Activated naive CD4-positive, alpha-beta T cell treated with anti-CD3 and anti-CD28 coated beads for 36 hours (primary cell): ENCODE results near the gene TRAIP. TPM values are rescaled to one million over a fixed set of nuclear protein-coding genes. Genes with fewer than 3 reads are reported as not detected.
"Not testable (repeated sequence)": the region's sequence is repeated elsewhere in the genome, so short reads cannot be mapped to it uniquely, and the experiment has no call there.

Experiments
- CTCF ChIA-PET: fragments of 350-600 bp; sonication (Branson Sonifier 250); formaldehyde crosslinking; loops from one replicate; lab custom pipeline; 2021; ENCODE audit warnings: antibody characterized with exemption; lab: Charles Lee
- DNase-seq: peaks from one replicate; pipeline ENCODE4 v3.0.0-alpha.2; 2020
- H3K27ac Mint-ChIP-seq: one replicate; pipeline ENCODE4 v1.8.0; 2021; ENCODE audit warnings: mild to moderate bottlenecking, mixed read lengths
- H3K27me3 Mint-ChIP-seq: one replicate; pipeline ENCODE4 v1.8.0; 2021; ENCODE audit warnings: low read depth, mixed read lengths
- H3K36me3 Mint-ChIP-seq: one replicate; pipeline ENCODE4 v1.8.0; 2021; ENCODE audit warnings: low read depth, mixed read lengths
- H3K4me1 Mint-ChIP-seq: one replicate; pipeline ENCODE4 v1.8.0; 2021; ENCODE audit warnings: low read depth, mixed read lengths
- H3K4me3 Mint-ChIP-seq: one replicate; pipeline ENCODE4 v1.8.0; 2021; ENCODE audit warnings: mild to moderate bottlenecking, moderate library complexity, mixed read lengths
- H3K9me3 Mint-ChIP-seq: one replicate; pipeline ENCODE4 v1.8.0; 2021; ENCODE audit warnings: mixed read lengths
- intact Hi-C: fragments of 100-400 bp; cut with micrococcal nuclease; formaldehyde crosslinking; loops from one replicate; pipeline ENCODE4 v1.15.1; 2023
- total RNA-seq, 2 experiments: library from RNA; stranded (reverse); gene quantifications; one replicate each; pipeline ENCODE4 v1.2.3, GENCODE V29; 2021

TRAIP gene
- total RNA-seq, 2 experiments from 2014 or later = 21.5 to 25.7 TPM

DNA sequence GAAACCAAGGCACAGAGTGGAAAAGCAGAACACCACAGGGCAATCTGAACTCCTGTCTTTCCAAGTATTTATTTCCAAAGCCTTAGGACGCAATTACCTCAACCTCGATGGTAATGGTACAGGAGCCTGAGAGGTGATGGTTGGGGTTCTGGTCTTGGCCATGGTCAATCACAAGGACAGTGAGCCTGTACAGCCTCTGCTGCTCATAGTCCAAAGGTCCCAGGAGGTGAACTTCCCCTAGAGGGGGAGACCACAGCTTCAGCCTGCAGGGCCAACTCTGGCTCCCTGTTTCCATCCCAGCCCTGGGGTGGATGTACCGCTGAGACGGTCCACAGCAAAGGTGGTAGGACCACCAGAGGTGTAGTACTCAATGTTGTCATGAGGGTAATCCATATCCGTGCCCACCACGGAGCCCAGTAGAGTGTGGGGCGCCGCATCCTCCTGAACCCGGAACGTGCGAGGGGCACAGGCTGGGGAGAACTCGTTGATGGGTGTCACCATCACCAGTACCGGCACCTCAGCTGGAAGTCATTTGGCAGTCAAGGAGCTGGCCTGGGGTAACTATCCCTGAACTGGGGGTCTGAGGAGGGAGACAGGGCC, 62.8 kb downstream of the TRAIP start:
- DNase-seq = no peak
- H3K27ac Mint-ChIP-seq = no peak overlapping the region
- no peaks in the 10 kb centered on the region for H3K36me3 Mint-ChIP-seq
- no peak overlapping the region for H3K4me3 Mint-ChIP-seq
- no peaks in the 10 kb centered on the region for H3K27me3 Mint-ChIP-seq
- CTCF ChIA-PET = interaction anchor here (2.4 kb wide), 1 partner anchor 8 kb away, joined by 8 read pairs; no protein-coding TSS in a partner anchor
- intact Hi-C loops = no loop called here
- H3K4me1 Mint-ChIP-seq = peaks cover 4% of the 10 kb centered on the region
- no peaks in the 10 kb centered on the region for H3K9me3 Mint-ChIP-seq

DNA sequence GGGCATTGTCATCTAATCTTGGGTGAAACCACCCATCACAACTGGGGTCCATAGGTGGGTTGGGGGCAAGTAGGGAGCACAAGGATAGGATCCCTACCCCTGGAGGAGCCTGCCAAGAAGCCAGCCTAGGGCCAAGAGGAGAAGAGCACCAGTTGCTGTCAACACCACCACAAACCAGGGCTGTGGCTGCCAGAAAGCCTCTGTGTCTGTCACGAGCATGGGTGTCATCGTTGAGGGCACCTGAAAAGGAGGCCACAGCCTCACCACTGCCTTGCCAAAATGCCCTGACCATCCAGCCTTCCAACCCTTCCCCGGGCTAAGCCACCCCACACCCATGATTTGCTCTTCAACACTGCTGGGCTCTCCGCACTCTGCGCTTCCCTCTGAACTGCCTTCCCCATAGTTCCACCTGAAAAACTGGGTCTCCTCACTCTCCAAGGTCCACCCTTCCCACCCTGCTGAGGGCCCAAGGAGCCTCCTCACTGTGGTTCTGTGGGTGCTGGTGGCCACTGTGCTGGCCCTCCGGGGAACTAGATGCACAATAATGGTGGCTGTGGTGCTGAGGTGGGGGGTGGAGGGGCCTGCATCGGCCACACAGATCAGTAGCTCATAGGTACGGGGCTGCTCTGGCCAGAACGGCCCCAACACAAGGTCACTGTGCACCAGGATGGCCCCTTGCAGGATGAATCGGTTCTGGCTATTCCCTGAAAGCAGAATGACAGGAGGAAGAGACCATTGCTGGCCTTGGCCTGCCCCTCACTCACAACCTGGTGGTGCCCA, 63.8 kb downstream of the TRAIP start:
- peaks cover 4% of the 10 kb centered on the region for H3K4me1 Mint-ChIP-seq
- H3K27me3 Mint-ChIP-seq = no peaks in the 10 kb centered on the region
- H3K9me3 Mint-ChIP-seq = no peaks in the 10 kb centered on the region
- DNase-seq = no peak
- CTCF ChIA-PET = interaction anchor here (2.4 kb wide), 1 partner anchor 9 kb away, joined by 8 read pairs; no protein-coding TSS in a partner anchor
- H3K4me3 Mint-ChIP-seq = no peak overlapping the region
- intact Hi-C loops = no loop called here
- no peaks in the 10 kb centered on the region for H3K36me3 Mint-ChIP-seq
- H3K27ac Mint-ChIP-seq = no peak overlapping the region

DNA sequence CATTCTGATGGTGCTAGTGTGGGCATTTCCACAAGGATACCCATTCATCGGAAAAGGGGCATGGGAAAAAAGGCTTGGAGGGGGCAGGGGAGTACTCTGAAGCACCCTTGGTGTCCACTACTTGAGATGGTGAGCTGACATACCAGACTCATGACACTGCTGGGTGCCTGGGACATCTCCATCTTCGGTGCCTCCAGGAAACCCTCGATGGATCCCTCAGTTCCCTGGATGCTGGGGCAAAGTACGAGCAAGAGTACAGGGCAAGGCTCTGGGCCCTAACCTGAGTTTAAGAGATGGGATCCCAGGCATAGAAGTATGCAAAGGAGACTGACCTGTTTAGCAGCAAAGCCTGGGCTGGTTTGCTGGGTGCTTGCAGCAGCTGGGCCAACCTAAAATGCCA, 64.8 kb downstream of the TRAIP start:
- Mint-ChIP-seq H3K9me3 (no peaks in the 10 kb centered on the region), H3K36me3 (no peaks in the 10 kb centered on the region), H3K27me3 (no peaks in the 10 kb centered on the region), H3K4me3 (no peak overlapping the region), H3K27ac (no peak overlapping the region), H3K4me1 (peaks cover 9% of the 10 kb centered on the region)
- DNase-seq = no peak
- intact Hi-C loops = no loop called here
- CTCF ChIA-PET = no interaction called here

DNA sequence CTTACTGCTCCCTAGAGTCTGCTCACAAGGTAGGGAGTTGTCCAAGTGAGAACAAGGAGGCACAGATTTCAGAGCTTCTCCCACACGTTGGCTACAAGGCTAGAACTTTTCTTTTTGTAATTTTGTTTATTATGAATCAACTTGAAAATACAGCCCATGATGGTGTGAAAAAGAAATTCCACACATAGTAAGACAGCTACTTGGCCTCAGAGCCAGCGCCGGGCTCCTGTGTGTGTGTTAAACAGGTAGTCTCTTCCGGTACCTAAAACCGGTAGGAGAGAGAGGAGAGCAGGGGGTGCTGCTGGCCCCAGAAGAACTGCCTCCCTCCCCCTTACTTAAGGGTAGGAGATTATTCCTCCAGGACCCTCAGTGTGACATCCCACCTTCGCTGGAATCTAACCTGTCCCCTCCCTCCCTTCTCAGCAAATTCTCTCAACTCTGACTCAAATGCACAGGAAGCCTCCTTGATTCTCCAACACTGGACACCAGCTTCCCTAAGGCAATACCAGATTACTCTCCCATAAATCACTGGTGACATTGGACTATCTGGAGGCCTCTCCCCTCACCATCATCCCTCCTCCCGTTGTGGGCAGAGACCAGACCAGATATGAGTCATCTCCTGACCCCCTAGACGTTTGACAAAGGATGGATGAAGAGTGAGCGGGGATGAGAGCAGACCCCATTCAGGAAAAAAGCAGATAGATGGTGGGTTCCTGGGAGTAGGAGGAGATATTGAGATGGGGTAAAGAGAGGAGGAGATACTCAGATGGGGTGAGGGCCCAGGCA, 65.5 kb downstream of the TRAIP start:
- intact Hi-C loops = no loop called here
- DNase-seq = no peak
- no peaks in the 10 kb centered on the region for H3K27me3 Mint-ChIP-seq
- peaks cover 10% of the 10 kb centered on the region for H3K4me1 Mint-ChIP-seq
- no peaks in the 10 kb centered on the region for H3K36me3 Mint-ChIP-seq
- H3K4me3 Mint-ChIP-seq = no peak overlapping the region
- CTCF ChIA-PET = interaction anchor here (0.6 to 0.7 kb wide), 2 partner anchors 16 to 49 kb away, joined by 4 read pairs; no protein-coding TSS in a partner anchor
- H3K27ac Mint-ChIP-seq = no peak overlapping the region
- H3K9me3 Mint-ChIP-seq = no peaks in the 10 kb centered on the region

DNA sequence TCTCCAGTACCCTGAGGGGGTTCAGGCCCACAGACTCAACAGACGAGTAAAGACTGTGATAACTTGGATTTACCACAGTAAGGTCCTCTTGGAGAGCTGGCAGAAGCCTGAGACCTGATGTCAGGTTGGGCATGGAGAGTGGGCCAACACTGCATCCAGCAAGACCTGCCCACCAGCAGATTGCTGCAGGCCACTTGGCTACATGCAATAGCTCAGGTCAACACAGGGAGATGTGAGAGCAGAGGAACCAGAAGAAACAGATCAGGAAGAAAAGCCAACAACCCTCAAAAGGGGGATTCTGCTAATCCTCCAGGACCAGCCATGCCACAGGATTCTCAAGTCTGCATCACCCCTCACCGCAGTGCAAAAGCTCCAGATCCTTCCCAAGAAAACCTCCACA, 68.3 kb downstream of the TRAIP start:
- intact Hi-C loops = loop anchor here (5.0 kb wide), 1 partner anchor 766 kb away; the partner anchor contains the start of gene NDUFAF3
- Mint-ChIP-seq H3K4me1 (peaks cover 23% of the 10 kb centered on the region), H3K27me3 (no peaks in the 10 kb centered on the region), H3K9me3 (no peaks in the 10 kb centered on the region), H3K36me3 (peaks cover 11% of the 10 kb centered on the region), H3K4me3 (no peak overlapping the region), H3K27ac (no peak overlapping the region)
- CTCF ChIA-PET = interaction anchor here (1.2 to 2.9 kb wide), 3 partner anchors 14 to 52 kb away, joined by 5 to 17 read pairs (median 6); no protein-coding TSS in a partner anchor
- no peak for DNase-seq

DNA sequence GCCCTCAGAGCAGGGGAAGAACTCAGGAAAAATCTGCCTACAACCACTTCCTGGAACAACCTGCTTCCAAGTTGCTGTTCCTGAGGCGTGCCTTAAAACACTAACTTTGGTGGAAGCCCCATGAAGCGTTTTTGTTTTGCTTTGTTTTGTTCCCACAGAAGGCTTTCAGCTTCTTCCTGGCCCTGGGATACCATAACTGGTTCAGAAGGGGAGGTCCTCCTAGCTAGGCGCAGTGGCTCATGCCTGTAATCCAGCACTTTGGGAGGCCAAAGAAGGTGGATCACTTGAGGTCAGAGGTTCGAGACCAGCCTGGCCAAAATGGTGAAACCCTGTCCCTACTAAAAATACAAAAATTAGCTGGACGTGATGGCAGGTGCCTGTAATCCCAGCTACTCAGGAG, 68.8 kb downstream of the TRAIP start:
- CTCF ChIA-PET = interaction anchor here (1.2 to 2.9 kb wide), 4 partner anchors 15 to 247 kb away, joined by 3 to 17 read pairs (median 6); no protein-coding TSS in a partner anchor
- Mint-ChIP-seq H3K27me3 (no peaks in the 10 kb centered on the region), H3K9me3 (no peaks in the 10 kb centered on the region), H3K4me1 (peaks cover 23% of the 10 kb centered on the region), H3K4me3 (peak overlapping the region; percentile 83), H3K36me3 (peaks cover 11% of the 10 kb centered on the region), H3K27ac (no peak overlapping the region)
- intact Hi-C loops = loop anchor here (5.0 kb wide), 1 partner anchor 765 kb away; the partner anchor contains the start of gene NDUFAF3
- no peak for DNase-seq

DNA sequence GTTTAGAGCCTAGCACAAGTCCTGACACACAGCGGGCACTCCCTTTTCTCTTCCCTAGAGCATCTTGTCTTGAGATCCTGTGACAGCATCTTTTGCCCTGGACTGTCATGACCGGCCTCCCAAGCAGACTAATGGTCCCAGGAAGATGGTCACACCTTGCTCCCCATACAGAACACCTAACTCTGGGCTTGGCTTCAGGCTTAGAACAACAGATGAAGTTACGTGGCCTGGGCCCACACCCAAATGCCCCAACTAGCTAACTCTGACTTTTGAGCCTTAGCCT, 69.2 kb downstream of the TRAIP start:
- H3K27ac Mint-ChIP-seq = peak overlapping the region; percentile 86
- H3K27me3 Mint-ChIP-seq = no peaks in the 10 kb centered on the region
- H3K4me1 Mint-ChIP-seq = peaks cover 27% of the 10 kb centered on the region
- H3K9me3 Mint-ChIP-seq = no peaks in the 10 kb centered on the region
- intact Hi-C loops = loop anchor here (5.0 kb wide), 1 partner anchor 765 kb away; the partner anchor contains the start of gene NDUFAF3
- H3K4me3 Mint-ChIP-seq = peak overlapping the region; percentile 83
- CTCF ChIA-PET = interaction anchor here (1.2 to 2.9 kb wide), 4 partner anchors 14 to 247 kb away, joined by 3 to 17 read pairs (median 6); no protein-coding TSS in a partner anchor
- DNase-seq = no peak
- H3K36me3 Mint-ChIP-seq = peaks cover 14% of the 10 kb centered on the region

DNA sequence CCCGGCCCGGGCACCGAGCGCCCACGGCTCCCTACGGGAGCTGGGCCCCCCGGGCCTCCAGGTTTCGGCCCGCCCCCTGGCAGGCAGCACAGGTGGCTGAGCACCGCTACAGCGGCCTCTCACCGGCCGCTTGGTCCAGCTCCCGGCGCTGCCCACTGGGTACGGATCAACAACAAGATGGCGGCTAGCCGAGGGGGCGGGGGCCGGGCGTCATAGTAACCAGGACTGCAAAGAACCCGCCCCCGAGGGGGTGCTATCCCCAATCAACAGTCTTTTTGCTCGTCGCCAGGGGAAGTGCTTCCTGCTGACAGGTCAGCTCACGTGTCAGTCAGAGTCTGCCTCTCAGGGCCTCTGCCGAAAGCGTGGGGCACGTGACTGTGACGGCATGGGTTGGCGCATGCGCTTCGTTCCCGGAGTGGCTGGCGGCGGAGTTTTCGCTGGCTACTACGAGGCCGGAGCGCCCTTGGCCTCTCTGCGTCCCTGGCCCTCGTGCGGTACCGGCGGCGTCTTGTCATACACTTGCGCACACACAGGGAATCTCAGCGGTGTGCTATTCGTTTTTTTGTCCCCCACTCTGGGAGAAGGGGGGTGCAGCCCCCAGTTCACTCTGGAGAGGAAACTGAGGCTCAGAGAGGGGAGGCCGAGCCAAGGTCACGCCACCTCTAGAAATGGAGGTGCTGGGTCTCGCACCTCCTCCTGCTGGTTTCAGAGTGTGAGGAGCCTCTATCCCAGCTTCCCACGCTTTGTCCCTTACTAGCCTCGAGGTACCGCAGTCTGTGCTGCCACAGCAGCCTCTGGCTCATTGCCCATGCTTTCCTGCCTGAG, 69.8 kb downstream of the TRAIP start, which contains the start of gene IP6K1:
TSS of gene IP6K1 (minus strand) at position 186 of the 825 bp plus-strand sequence. CDS start 38,502 bp downstream, outside the sequence.
- peak within 1 kb of the TSS; percentile 86 for H3K27ac Mint-ChIP-seq
- peaks cover 28% of the 10 kb centered on the region for H3K4me1 Mint-ChIP-seq
- H3K36me3 Mint-ChIP-seq = peaks cover 14% of the 10 kb centered on the region
- intact Hi-C loops = loop anchor here (1.0 to 5.0 kb wide), 7 partner anchors 27 to 764 kb away; partner anchors contain the start of genes AMIGO3, APEH, IFRD2 and NDUFAF3
- H3K27me3 Mint-ChIP-seq = no peaks in the 10 kb centered on the region
- peak; percentile 100 for DNase-seq
- H3K4me3 Mint-ChIP-seq = peak within 1 kb of the TSS; percentile 83
- CTCF ChIA-PET = interaction anchor here (1.2 to 2.9 kb wide), 4 partner anchors 14 to 246 kb away, joined by 3 to 17 read pairs (median 4); no protein-coding TSS in a partner anchor
- no peaks in the 10 kb centered on the region for H3K9me3 Mint-ChIP-seq

DNA sequence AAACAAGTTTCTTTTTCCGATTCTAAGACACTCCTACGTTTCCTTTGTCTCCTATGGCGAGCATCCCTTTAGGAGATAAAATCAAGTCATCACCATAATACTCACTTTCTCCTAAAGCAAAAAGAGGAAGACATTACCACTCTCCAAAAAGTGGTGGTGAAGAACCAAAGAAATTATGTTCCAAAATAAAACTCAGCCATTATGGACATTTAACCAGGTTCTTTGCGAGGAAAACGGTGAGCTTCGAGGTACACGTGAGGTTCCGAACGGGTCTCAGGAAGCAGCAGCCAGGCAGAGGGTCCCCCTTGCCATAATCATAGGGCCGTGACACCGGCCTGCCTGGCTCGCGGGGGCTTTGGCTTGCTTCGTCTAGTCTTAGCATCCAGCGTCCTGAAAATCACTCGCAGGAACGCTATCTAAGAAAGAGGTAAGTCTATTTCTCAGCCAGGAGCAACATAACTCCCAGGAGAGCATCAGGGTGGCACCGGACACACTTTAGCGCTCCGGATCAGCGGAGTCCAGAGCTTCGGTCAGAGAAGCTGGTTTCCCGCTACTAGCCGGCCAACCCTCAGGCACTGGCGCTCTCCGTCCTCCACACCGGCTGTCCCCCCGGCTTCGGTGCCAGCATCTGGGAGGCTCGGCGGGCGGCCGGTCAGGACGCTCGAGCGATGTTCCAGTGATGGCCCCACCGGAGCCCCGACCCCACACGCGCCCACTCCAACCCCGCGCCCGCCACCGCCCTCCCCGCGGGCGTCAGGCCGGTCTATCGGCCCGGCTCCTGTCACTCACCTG, 70.6 kb downstream of the TRAIP start:
- Mint-ChIP-seq H3K4me3 (peak overlapping the region; percentile 83), H3K27ac (peak overlapping the region; percentile 75), H3K9me3 (no peaks in the 10 kb centered on the region), H3K4me1 (peaks cover 36% of the 10 kb centered on the region), H3K36me3 (peaks cover 16% of the 10 kb centered on the region), H3K27me3 (no peaks in the 10 kb centered on the region)
- CTCF ChIA-PET = interaction anchor here (1.4 to 2.9 kb wide), 3 partner anchors 41 to 246 kb away, joined by 3 to 17 read pairs (median 3); no protein-coding TSS in a partner anchor
- peak; percentile 45 for DNase-seq
- intact Hi-C loops = loop anchor here (1.0 to 5.0 kb wide), 7 partner anchors 28 to 763 kb away; partner anchors contain the start of genes AMIGO3, APEH, IFRD2 and NDUFAF3

DNA sequence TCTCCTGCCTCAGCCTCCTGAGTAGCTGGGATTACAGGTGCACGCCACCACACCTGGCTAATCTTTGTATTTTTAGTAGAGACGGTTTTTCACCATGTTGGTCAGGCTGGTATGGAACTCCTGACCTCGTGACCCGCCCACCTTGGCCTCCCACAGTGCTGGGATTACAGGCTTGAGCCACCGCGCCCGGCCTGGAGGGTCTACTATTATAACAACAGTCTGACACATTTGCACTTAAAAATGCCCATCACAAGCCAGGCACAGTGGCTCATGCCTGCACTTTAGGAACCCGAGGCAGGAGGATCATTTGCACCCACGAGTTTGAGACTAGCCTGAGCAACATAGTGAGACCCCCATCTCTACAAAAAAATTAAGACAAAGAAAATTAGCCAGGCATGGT, 74.1 kb downstream of the TRAIP start:
- H3K27me3 Mint-ChIP-seq, DNase-seq, intact Hi-C loops, H3K9me3 Mint-ChIP-seq, H3K4me3 Mint-ChIP-seq, H3K27ac Mint-ChIP-seq: not testable (repeated sequence)
- Mint-ChIP-seq H3K4me1 (peaks cover 49% of the 10 kb centered on the region), H3K36me3 (peaks cover 19% of the 10 kb centered on the region)
- CTCF ChIA-PET = interaction anchor here (0.6 to 1.3 kb wide), 3 partner anchors 63 to 243 kb away, joined by 3 to 4 read pairs (median 3); no protein-coding TSS in a partner anchor
